ENCODE data around the gene BDH2. TPM values are rescaled to one million over a fixed set of nuclear protein-coding genes. Genes with fewer than 3 reads are reported as not detected.

BDH2 gene
- total RNA-seq, 1 donor from 2014 or later = 72.7 TPM

GRCh38 chr4:103044183-103044582 is 55.5 kb downstream of the BDH2 start:
- Mint-ChIP-seq H3K27me3 (peaks cover 3% of the 10 kb centered on the region), H3K4me3 (no peak overlapping the region), H3K4me1 (ENCODE audit: unreplicated experiment) (no peaks in the 10 kb centered on the region), H3K36me3 (peaks cover 6% of the 10 kb centered on the region), H3K9me3 (no peaks in the 10 kb centered on the region), H3K27ac (no peak overlapping the region)
- DNase-seq (ENCODE audit: extremely low spot score, unreplicated experiment) = no peak
- TF ChIP-seq CTCF (conservative IDR thresholded peaks at IDR 0.05) = no peak

GRCh38 chr4:103036169-103036568 is 63.5 kb downstream of the BDH2 start:
- Mint-ChIP-seq H3K27me3 (no peaks in the 10 kb centered on the region), H3K4me1 (ENCODE audit: unreplicated experiment) (no peaks in the 10 kb centered on the region), H3K4me3 (no peak overlapping the region), H3K9me3 (no peaks in the 10 kb centered on the region), H3K27ac (no peak overlapping the region), H3K36me3 (peaks cover 4% of the 10 kb centered on the region)
- TF ChIP-seq CTCF (conservative IDR thresholded peaks at IDR 0.05) = no peak
- no peak for DNase-seq (ENCODE audit: extremely low spot score, unreplicated experiment)

DNA sequence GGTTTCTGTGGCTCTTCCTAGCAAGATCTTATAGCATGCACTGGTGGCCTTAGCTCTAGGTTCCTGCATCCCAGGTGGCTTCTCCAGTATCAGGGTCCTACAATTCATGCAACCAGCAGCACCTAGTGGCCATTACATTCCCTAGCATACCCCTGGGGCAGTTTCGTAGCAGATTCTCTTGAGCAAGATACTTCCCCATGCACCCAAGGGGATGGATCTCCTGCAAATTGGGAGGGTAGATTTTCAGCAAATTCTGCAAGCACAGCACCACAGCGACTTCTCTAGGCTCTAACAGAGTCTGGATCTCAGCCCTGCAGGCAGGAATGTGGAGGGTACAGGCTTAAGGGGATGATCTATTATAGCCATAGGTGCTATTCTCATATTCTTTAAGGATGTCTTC is 67.1 kb downstream of the BDH2 start:
- peak; percentile 62 for TF ChIP-seq CTCF (conservative IDR thresholded peaks at IDR 0.05)

DNA sequence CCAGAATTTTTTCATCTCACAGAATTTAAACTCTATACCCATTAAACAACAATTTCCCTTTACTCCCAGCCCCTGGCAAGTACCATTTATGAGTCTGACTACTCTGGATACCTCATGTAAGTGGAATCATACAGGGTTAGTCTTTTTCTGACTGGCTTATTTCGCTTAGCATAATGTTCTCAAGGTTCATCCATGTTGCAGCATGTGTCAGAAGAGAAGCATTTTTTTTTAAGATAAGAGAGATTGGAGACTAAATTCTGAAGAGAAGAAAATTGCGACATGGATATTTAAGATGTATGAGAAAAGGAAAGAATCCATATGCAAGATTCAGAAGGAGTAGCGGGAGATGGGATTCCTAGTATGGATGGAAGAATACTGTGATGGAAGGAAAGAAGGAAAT is 68.8 kb downstream of the BDH2 start:
- Mint-ChIP-seq H3K36me3 (no peaks in the 10 kb centered on the region), H3K9me3 (no peaks in the 10 kb centered on the region), H3K4me1 (ENCODE audit: unreplicated experiment) (no peaks in the 10 kb centered on the region), H3K4me3 (no peak overlapping the region), H3K27ac (no peak overlapping the region), H3K27me3 (no peaks in the 10 kb centered on the region)
- no peak for DNase-seq (ENCODE audit: extremely low spot score, unreplicated experiment)
- no peak for TF ChIP-seq CTCF (conservative IDR thresholded peaks at IDR 0.05)

More for the DNA sequence above, 67.1 kb downstream of the BDH2 start:
- DNase-seq (ENCODE audit: extremely low spot score, unreplicated experiment) = no peak
- no peak overlapping the region for H3K4me3 Mint-ChIP-seq
- no peak overlapping the region for H3K27ac Mint-ChIP-seq
- no peaks in the 10 kb centered on the region for H3K27me3 Mint-ChIP-seq
- H3K9me3 Mint-ChIP-seq = no peaks in the 10 kb centered on the region
- no peaks in the 10 kb centered on the region for H3K4me1 Mint-ChIP-seq (ENCODE audit: unreplicated experiment)
- H3K36me3 Mint-ChIP-seq = peaks cover 4% of the 10 kb centered on the region

DNA sequence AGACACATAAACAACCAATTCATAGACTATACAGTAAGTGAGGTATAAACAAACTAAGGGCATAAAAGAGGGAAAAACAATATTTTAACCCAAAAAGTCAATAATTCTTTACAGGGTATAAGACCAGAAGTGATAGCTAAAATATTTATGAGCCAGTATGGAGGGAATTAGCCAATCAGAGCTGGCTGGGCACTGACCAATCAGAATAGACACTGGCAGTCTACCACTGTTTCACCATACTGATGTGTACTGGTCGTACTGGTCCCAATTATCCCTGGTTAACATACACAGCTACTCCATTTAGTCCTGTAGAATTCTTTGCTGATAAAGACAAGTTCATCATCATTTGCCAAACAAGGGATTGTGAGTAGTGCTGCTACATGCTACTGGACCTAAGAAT is 70.3 kb downstream of the BDH2 start:
- no peaks in the 10 kb centered on the region for H3K9me3 Mint-ChIP-seq
- TF ChIP-seq CTCF (conservative IDR thresholded peaks at IDR 0.05) = no peak
- no peak overlapping the region for H3K4me3 Mint-ChIP-seq
- H3K27me3 Mint-ChIP-seq = no peaks in the 10 kb centered on the region
- no peaks in the 10 kb centered on the region for H3K36me3 Mint-ChIP-seq
- no peak overlapping the region for H3K27ac Mint-ChIP-seq
- DNase-seq (ENCODE audit: extremely low spot score, unreplicated experiment) = no peak
- H3K4me1 Mint-ChIP-seq (ENCODE audit: unreplicated experiment) = no peaks in the 10 kb centered on the region

Other genes with a start within 250 kb of the BDH2 start
- 25.6 and 27.9 TPM in 2 replicates for gene CISD2, start 230.8 kb downstream of the BDH2 start, total RNA-seq (ENCODE audit: low replicate concordance)
- gene SLC9B1, start 80.1 kb downstream of the BDH2 start, total RNA-seq (ENCODE audit: low replicate concordance) = 0.71 and 1.6 TPM in 2 replicates
- 4.0 and 12.9 TPM in 2 replicates for gene SLC9B2, start 23.1 kb downstream of the BDH2 start, total RNA-seq (ENCODE audit: low replicate concordance)
- 14.1 and 46.5 TPM in 2 replicates for gene CENPE, start 98.5 kb upstream of the BDH2 start, total RNA-seq (ENCODE audit: low replicate concordance)